Upper lobe of left lung (tissue), 4 donors: ENCODE data around the gene BSN.

Experiments
- CTCF ChIP-seq, 6 experiments: fragments of 450-650 bp in 4 of 6; fragments of 200-600 bp in 2 of 6; sonication (generic) in 2 of 6; IDR thresholded peaks; one replicate each; pipeline ENCODE4 v1.5.1; 2016 to 2019; ENCODE audit warnings: antibody characterized with exemption in 6 of 6
- POLR2A ChIP-seq, 4 donors: fragments of 450-650 bp; IDR thresholded peaks; one replicate each; pipeline ENCODE4 v1.5.1; 2016 to 2017; ENCODE audit warnings: antibody characterized with exemption in 4 of 4, mild to moderate bottlenecking in 2 of 4
- POLR2AphosphoS5 ChIP-seq, 2 donors: sonication (generic); formaldehyde crosslinking; IDR thresholded peaks; one replicate each; pipeline ENCODE4 v1.5.1; 2017; ENCODE audit warnings: antibody characterized with exemption in 2 of 2

GRCh38 chr3:49707113-49707480 is 152.8 kb downstream of the BSN start:
- TF ChIP-seq CTCF (IDR thresholded peaks at IDR 0.05) (no peak), POLR2A (IDR thresholded peaks at IDR 0.05) (no peak), POLR2AphosphoS5 (IDR thresholded peaks at IDR 0.05) (no peak)
